Effector memory CD4-positive, alpha-beta T cell (primary cell): ENCODE data around the gene POLR2A.

Source experiments
- DNase-seq, 3 donors: peaks; one replicate each; pipeline ENCODE4 v3.0.0-alpha.2; 2020
- H3K27ac ChIP-seq: 2 replicates; pipeline ENCODE4 v1.7.0; 2013; ENCODE audit warnings: mild to moderate bottlenecking, low read length, moderate library complexity; ENCODE audit not compliant: insufficient read depth, poor library complexity, severe bottlenecking
- H3K27me3 ChIP-seq: replicated peaks from 2 replicates; pipeline ENCODE4 v1.7.0; 2013; ENCODE audit warnings: mild to moderate bottlenecking, low read length; ENCODE audit not compliant: insufficient read depth, control insufficient read depth, poor library complexity, severe bottlenecking
- H3K36me3 ChIP-seq: 2 replicates; pipeline ENCODE4 v1.7.0; 2013; ENCODE audit warnings: mild to moderate bottlenecking, low read length, moderate library complexity; ENCODE audit not compliant: control insufficient read depth, insufficient read depth
- H3K4me1 ChIP-seq: 2 replicates; pipeline ENCODE4 v1.7.0; 2013; ENCODE audit warnings: low read length, mild to moderate bottlenecking; ENCODE audit not compliant: control insufficient read depth, insufficient read depth, poor library complexity, severe bottlenecking
- H3K4me3 ChIP-seq: 2 replicates; pipeline ENCODE4 v1.7.0; 2013; ENCODE audit warnings: low read length, low read depth, mild to moderate bottlenecking; ENCODE audit not compliant: insufficient read depth, poor library complexity, severe bottlenecking
- H3K9me3 ChIP-seq: 2 replicates; pipeline ENCODE4 v1.7.0; 2013; ENCODE audit warnings: mild to moderate bottlenecking, low read length, moderate library complexity; ENCODE audit not compliant: control insufficient read depth

The POLR2A gene

DNA sequence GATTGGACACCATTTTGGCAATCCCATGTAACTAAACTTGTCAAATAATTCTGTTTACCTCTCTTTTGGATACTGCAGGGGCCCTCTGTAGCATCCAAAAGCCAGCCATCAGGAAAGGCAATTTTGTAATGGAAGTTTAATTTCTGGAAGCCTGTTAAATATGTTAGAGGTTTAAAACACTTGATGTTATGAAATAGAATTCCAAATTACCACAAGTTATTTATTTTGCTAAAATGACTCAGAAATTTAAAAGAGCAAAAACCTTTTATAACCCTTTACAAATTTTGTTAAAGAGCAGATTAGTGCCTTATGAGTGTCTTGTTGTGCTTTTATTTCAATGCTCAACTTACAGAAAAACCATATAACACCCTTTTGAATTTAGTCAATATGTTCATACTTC, 44.7 kb downstream of the POLR2A start:
- H3K4me1 ChIP-seq = no peaks in the 10 kb centered on the region
- no peaks in the 10 kb centered on the region for H3K36me3 ChIP-seq
- no peaks in the 10 kb centered on the region for H3K27me3 ChIP-seq
- no peak overlapping the region for H3K27ac ChIP-seq
- DNase-seq = no peak
- no peak overlapping the region for H3K4me3 ChIP-seq
- H3K9me3 ChIP-seq = no peaks in the 10 kb centered on the region

DNA sequence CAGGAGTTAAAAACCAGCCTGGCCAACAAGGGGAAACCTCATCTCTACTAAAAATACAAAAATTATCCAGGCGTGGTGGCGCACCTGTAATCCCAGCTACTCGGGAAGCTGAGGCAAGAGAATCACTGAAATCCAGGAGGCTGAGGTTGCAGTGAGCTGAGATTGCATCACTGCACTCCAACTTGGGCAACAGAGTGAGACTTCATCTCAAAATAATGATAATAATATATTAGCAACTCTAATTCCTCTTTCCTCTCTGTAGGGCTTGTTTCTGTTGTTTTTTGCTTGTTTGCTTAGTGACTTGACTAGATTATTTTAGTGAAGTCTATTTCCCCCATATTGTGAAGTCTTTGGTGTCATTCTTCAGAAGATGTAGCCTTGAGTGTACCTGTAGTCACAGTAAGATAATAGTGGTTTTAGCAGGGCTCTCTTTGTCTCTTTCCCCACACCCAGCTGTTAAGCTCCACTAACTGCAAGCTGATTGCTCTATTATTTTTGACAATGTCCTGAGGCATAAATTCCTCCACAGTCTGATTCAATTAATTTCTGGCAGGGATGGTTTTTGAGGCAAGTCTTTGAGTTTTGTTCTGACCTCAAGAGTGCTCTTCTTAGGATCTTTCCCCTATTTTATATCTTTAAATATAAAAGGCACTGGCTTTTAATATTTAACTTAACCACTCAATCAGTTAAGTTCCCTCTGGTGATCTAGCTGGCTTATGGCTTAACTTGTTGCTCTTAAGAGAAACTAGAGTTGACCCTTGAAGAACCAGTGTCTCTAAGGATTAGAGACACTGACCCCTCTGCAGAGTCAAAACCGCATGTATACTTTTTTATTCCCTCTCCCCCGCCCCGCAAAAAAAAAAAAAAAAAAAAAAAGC, 46.1 kb downstream of the POLR2A start:
- no peak overlapping the region for H3K27ac ChIP-seq
- no peaks in the 10 kb centered on the region for H3K27me3 ChIP-seq
- H3K4me1 ChIP-seq = no peaks in the 10 kb centered on the region

GRCh38 chr17:7538050-7538449, 53.9 kb downstream of the POLR2A start:
- no peak overlapping the region for H3K27ac ChIP-seq
- H3K27me3 ChIP-seq = no peaks in the 10 kb centered on the region
- H3K4me1 ChIP-seq = no peaks in the 10 kb centered on the region
- H3K9me3 ChIP-seq = no peaks in the 10 kb centered on the region
- H3K4me3 ChIP-seq = no peak overlapping the region
- DNase-seq = no peak
- H3K36me3 ChIP-seq = no peaks in the 10 kb centered on the region

More for the DNA sequence above, 46.1 kb downstream of the POLR2A start:
- Histone ChIP-seq H3K9me3 (no peaks in the 10 kb centered on the region), H3K4me3 (no peak overlapping the region), H3K36me3 (no peaks in the 10 kb centered on the region)
- DNase-seq = no peak

- Histone ChIP-seq H3K36me3 (no peaks in the 10 kb centered on the region), H3K27ac (no peak overlapping the region), H3K27me3 (no peaks in the 10 kb centered on the region), H3K9me3 (no peaks in the 10 kb centered on the region), H3K4me3 (no peak overlapping the region), H3K4me1 (no peaks in the 10 kb centered on the region)
- no peak for DNase-seq
These were observed 54.9 kb downstream of the POLR2A start for GRCh38 chr17:7538891-7539545.

DNA sequence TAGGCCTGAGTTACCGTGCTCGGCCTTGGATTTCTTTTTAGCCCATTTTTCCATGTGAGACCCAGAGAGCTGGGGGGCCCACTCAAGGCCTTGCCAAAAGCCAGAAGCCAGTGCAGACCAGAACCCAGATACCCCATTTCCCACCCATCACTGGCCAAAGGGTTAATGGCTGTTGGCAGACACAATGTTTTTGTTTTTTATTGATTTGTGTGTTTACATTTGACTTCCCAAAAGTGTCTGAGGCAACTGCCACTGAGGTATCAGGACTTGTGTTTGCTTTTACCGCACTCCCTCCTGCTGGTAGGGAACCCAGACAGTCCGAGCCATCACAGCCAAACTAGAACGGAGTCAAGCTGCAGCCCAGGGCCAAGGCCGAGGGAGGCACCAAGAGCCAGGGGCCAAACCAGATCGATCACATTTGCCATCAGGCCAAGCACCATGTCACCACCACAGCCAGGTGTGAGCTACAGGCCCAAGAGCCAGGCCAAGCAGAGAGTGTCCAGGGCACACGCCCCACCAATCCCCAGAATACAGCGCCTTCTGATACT, 57.0 kb downstream of the POLR2A start:
- Histone ChIP-seq H3K4me3 (no peak overlapping the region), H3K27ac (no peak overlapping the region), H3K36me3 (no peaks in the 10 kb centered on the region), H3K27me3 (no peaks in the 10 kb centered on the region), H3K9me3 (no peaks in the 10 kb centered on the region), H3K4me1 (no peaks in the 10 kb centered on the region)
- no peak for DNase-seq

- H3K4me1 ChIP-seq = peaks cover 16% of the 10 kb centered on the region
- H3K4me3 ChIP-seq = no peak overlapping the region
- H3K27me3 ChIP-seq = no peaks in the 10 kb centered on the region
- DNase-seq = no peak
- H3K36me3 ChIP-seq = no peaks in the 10 kb centered on the region
- H3K9me3 ChIP-seq = no peaks in the 10 kb centered on the region
- H3K27ac ChIP-seq = no peak overlapping the region
These were observed 60.7 kb downstream of the POLR2A start for GRCh38 chr17:7544911-7545310.

GRCh38 chr17:7548585-7549400, 64.6 kb downstream of the POLR2A start, which contains the start of gene TNFSF12:
Gene TNFSF12 (plus strand): TSS chr17:7549058. CDS start chr17:7549154, 96 bp downstream.
- Histone ChIP-seq H3K36me3 (no peaks in the 10 kb centered on the region), H3K9me3 (no peaks in the 10 kb centered on the region), H3K27ac (peak within 1 kb of the TSS; percentile 78), H3K4me1 (peaks cover 45% of the 10 kb centered on the region), H3K27me3 (no peaks in the 10 kb centered on the region), H3K4me3 (peak within 1 kb of the TSS; percentile 80)
- DNase-seq = peak; percentile 33 to 43 (median 33)
